ENCODE measurements around the gene DEPP1.

DNA sequence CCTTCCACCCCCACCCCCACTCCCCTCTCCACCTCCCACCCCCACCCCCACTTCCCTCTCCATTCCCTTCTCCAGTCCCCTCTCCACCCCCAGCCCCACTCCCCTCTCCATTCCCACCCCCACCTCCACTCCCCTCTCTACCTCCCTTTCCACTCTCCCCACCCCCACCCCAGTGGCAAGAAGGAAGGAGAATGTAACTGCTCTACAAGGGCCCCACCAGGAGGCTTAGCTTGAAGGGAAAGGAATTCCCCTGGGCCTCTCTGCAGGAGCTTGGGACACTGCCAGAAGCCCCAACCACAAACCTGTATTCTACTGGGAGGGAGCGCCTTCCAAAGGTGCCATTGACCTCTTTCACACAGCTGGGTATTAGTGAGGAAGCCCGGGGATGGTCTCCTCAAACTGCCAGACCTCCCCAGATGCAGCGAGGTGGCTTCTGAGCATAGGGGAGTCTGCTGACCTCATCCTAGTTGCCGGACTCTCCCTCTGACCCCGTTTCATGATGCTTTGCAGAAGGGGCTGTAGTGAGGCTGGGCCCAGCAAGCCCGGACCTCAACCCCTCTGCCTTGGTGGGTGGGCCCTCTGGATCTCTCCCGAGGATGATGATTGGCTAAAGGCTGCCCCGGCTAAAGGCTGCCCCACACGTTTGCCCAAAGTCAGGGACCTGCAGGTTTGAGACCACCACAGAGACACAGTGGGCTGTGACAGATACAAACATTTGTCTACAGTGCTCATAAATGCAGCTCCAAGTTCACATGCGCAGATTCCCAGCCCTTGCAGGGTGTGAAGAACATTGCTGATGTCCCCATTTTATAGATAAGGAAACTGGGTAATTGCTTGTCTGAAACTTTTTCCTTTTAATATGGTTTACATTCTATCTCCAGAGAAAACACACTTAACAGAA lies 2.9 kb downstream of the DEPP1 start:
- TF ChIP-seq, protein P1, sequence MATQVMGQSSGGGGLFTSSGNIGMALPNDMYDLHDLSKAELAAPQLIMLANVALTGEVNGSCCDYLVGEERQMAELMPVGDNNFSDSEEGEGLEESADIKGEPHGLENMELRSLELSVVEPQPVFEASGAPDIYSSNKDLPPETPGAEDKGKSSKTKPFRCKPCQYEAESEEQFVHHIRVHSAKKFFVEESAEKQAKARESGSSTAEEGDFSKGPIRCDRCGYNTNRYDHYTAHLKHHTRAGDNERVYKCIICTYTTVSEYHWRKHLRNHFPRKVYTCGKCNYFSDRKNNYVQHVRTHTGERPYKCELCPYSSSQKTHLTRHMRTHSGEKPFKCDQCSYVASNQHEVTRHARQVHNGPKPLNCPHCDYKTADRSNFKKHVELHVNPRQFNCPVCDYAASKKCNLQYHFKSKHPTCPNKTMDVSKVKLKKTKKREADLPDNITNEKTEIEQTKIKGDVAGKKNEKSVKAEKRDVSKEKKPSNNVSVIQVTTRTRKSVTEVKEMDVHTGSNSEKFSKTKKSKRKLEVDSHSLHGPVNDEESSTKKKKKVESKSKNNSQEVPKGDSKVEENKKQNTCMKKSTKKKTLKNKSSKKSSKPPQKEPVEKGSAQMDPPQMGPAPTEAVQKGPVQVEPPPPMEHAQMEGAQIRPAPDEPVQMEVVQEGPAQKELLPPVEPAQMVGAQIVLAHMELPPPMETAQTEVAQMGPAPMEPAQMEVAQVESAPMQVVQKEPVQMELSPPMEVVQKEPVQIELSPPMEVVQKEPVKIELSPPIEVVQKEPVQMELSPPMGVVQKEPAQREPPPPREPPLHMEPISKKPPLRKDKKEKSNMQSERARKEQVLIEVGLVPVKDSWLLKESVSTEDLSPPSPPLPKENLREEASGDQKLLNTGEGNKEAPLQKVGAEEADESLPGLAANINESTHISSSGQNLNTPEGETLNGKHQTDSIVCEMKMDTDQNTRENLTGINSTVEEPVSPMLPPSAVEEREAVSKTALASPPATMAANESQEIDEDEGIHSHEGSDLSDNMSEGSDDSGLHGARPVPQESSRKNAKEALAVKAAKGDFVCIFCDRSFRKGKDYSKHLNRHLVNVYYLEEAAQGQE (IDR thresholded peaks at IDR 0.05; ENCODE audit: low read depth, low read length): no peak
- TF ChIP-seq CTCF (IDR thresholded peaks at IDR 0.05 in 2 of 3, conservative IDR thresholded peaks at IDR 0.05 in 1 of 3; ENCODE audit: control insufficient read depth in 2 of 3, extremely low read depth in 1 of 3, insufficient read depth in 1 of 3, low read depth in 3 of 3, low read length in 3 of 3) (peak in 1 of 3 experiments; percentile 13; a peak in 1 of 6 replicates), POLR2A (IDR thresholded peaks at IDR 0.05; ENCODE audit: low read depth, low read length) (no peak), EED (IDR thresholded peaks at IDR 0.05; ENCODE audit: low read depth) (peak; percentile 51), RAD21 (IDR thresholded peaks at IDR 0.05; ENCODE audit: insufficient read depth, low read depth, low read length) (no peak), BCL3 (IDR thresholded peaks at IDR 0.05; ENCODE audit: borderline replicate concordance, insufficient read depth, low read depth, low read length, poor library complexity, severe bottlenecking) (no peak), JUND (IDR thresholded peaks at IDR 0.05; ENCODE audit: low read depth, low read length) (no peak), ZNF24 (IDR thresholded peaks at IDR 0.05) (no peak), EZH2 (IDR thresholded peaks at IDR 0.05; ENCODE audit: borderline replicate concordance, control insufficient read depth, low read depth, low read length) (no peak), EP300 (IDR thresholded peaks at IDR 0.05; ENCODE audit: borderline replicate concordance in 1 of 2, control insufficient read depth in 1 of 2, low read depth in 2 of 2, low read length in 2 of 2) (no peak)
- TF ChIP-seq, protein P2, sequence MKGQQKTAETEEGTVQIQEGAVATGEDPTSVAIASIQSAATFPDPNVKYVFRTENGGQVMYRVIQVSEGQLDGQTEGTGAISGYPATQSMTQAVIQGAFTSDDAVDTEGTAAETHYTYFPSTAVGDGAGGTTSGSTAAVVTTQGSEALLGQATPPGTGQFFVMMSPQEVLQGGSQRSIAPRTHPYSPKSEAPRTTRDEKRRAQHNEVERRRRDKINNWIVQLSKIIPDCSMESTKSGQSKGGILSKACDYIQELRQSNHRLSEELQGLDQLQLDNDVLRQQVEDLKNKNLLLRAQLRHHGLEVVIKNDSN (IDR thresholded peaks at IDR 0.05; ENCODE audit: borderline replicate concordance, extremely low read length, insufficient read depth, low read depth, low read length): no peak
